NCI-H1417 treated with DMSO at 0.1 percent for 48 hours (cell line): Measurements from ENCODE around the gene ANKRD60.

Experiments
- DNase-seq: peaks from one replicate; lab custom pipeline; 2025; lab: John Stamatoyannopoulos, UW

The ANKRD60 gene

DNA sequence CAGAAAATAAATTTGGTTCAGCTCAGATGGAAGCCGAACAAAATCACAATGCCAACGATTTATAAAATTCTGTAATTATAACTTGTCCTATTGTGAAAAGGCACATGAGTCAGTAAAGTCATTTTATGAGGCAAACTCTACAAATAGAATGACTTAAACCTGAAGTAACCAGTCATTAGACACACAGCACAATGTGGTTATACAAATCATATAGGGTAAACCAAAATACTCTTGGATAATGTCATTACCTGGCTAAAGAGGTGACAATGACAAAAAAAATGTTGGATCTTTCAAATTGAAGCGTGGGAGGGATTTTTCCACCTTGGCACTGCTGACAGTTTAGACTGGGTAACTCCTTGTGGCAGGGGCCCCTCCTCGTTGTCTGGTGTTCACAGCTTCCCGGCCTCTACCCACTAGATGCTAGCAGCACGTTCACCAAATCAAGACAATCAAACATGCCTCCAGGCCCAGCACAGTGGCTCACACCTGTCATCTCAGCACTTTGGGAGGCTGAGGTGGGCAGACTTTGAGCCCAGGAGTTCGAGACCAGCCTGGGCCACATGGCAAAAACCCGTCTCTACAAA is 5.0 kb downstream of the ANKRD60 start:
- no peak for DNase-seq

DNA sequence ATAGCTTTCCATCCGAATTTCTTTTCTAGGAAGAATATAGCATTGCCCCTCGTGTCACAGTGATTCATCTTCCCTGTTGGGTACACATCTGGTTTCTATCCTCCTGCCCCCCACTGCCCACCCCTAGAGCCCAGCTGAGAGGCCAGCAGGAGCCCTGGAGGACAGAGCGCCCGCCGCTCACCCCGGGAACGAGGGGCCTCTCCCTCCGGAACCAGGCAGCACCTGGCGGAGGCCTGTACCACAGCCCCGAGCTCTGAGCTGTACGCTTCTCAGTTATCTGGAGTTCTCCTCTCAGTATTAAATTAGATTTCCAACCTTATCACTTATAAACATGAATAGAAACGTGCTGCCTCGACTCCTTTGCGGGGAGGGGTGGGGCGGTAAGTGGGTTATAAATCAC is 6.0 kb downstream of the ANKRD60 start:
- no peak for DNase-seq

DNA sequence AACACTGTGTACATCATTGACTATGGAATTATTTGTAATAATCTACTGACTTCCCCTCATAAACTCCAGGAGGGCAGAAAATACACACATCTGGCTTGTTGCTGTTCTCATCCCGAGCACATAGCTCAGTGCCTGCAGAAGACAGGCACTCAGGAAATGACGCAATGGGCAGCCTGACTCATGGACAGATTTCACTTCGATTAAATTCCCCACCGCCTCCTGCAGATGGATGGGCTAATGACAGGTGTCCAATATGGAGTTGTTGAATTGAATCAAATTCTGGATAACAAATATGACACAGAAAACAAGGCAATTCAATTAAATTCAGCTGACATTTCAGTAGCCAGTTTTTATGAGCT is 9.1 kb downstream of the ANKRD60 start:
- no peak for DNase-seq

- no peak for DNase-seq
These were observed 9.7 kb downstream of the ANKRD60 start for GRCh38 chr20:58218665-58219341.

DNA sequence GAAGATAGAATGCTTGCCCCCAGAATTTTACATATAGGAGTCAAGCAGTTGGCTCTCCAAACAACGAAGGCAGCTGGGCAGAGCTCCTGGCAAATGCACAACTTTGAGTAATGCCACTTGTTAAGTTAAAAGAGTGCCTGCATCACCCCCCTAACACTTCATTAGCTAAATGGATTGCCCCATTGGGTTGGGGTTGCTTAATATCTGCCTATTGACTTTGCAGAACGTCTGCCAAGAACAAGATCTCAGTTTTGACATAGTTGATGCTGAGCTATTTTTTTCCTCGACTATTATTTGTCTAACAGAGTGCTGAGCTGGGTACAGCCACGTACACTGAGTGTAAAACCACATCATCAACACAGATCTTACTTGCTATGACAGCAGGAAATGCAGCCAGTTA is 12.1 kb downstream of the ANKRD60 start:
- DNase-seq: no peak

DNA sequence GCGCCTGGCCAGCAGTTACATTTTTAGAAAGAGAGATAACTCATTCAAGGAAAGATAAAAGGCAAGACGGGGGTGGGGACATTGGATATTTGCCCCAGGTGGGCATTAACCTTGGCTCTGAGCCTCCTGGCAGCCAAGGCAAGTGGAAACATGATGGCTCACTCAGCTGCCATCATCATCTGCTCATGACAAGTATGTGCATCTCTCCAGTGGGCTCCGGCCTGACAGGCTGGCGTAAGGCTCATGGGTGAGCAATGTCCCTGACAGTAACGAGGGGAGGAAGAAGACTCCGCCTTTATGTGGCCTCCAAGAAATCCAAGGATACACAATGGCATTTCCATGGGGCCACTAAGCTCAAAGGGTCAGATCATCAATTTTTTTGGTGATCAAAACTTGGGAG is 13.3 kb downstream of the ANKRD60 start:
- DNase-seq: no peak

- DNase-seq: no peak
These were observed 14.1 kb downstream of the ANKRD60 start for GRCh38 chr20:58214310-58214709.

- no peak for DNase-seq
These were observed 14.7 kb downstream of the ANKRD60 start for GRCh38 chr20:58213716-58214115.

DNA sequence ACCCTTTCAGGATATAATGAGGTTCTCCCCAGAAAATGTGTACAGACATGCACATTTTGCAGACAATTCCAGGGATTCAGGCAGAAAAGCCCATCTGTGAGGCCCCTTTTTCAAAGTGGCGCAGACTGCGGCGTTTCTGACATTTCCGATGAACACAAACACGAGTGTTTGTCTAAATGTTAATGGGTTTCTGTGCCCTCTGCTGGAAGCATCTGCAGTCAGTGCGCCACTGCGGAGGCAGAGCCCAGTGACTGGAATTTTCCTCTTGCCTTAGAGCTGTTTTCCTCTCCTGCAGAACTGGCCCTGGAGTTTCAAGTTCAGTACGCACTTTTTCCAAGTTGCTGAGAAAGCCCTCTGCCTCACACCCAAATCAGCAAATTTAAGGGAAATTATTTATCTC is 15.3 kb downstream of the ANKRD60 start:
- DNase-seq: peak; percentile 46

DNA sequence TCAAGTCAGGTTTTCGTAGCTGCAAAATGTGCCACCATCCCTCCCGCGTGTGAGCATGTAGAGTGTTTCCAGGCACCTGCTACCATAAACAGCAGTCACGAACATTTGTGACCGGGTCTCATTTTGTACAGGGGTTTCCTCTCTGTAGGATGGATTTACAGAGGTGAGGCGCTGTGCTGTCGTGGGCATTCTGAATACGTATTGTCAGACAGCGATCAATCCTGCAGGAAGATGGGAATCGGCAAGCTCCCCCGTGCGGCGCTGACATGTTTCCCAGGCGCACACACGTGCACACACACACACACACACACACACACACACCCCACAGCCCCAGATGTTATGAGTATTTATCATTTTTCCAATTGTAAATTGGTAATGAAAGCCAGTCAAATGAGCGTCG is 15.8 kb downstream of the ANKRD60 start:
- DNase-seq: no peak

DNA sequence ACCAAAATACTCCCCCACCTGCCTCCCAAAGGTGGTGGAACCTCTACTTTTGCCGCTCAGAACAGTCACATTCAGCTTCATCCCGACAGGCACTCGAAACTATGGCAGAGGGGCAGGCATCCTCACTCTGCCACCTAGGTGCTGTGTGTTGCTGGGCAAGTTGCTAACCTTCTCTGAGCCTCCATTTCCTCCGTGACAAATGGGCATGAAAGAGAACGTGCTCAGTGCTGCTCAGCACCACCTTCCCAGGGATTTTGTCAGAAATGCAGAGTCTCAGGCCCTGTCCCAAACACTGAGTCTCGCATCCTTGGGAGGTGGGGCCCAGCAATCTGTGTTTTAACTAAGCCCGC is 18.1 kb downstream of the ANKRD60 start:
- no peak for DNase-seq

DNA sequence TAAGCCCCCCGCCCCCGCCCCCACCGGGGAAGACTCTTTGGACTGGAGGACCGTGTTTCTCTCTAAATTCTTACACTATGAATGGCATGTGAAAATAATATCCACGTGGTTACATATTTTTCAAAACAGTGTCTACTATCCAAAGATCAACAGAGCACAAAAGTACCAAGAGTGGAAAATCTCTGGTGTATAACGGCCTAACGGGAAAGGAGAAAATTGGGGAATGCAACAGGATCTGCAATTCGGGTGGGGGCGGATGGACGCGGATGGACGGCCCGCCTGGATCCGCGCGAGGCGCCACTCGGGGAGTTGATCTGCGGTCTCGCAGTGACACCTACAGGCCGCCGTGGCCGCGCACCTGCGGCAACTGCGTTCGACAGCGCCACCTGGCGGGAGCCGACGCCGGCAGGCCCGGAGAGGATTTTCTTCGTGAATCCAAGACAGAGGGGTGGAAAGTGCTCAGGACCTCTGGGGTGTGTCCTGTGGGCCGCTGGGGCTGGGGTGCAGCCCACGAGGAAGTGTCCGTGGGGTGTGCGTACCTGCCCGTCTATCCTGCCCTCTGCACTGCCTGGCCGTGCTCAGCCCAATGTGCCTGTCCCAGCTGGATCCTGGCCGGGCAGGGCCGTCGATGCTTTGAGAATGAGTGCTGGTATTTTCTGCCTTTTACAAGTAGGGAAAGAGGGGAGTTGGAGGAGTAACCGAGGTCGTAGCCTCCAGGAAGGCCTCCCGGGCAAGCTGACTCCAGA is 18.6 kb downstream of the ANKRD60 start:
- no peak for DNase-seq

DNA sequence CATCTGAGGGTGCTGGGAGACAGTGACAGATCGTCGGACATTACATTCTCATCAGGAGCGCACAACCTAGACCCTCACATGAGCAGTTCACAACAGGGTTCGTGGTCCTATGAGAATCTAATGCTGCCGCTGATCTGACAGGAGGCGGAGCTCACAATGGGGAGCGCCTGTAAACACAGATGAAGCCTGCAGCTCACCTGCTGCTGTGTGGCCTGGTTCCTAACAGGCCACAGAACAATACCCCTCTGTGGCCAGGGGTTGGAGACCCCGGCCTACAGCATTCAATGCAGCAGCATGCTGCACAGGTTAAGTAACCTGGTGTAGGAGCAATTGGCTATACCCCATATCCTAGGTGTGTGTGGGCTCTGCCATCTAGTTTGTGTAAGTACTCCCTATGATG is 19.5 kb downstream of the ANKRD60 start:
- DNase-seq: no peak

GRCh38 chr20:58205850-58206249 is 22.6 kb downstream of the ANKRD60 start:
- DNase-seq: no peak

DNA sequence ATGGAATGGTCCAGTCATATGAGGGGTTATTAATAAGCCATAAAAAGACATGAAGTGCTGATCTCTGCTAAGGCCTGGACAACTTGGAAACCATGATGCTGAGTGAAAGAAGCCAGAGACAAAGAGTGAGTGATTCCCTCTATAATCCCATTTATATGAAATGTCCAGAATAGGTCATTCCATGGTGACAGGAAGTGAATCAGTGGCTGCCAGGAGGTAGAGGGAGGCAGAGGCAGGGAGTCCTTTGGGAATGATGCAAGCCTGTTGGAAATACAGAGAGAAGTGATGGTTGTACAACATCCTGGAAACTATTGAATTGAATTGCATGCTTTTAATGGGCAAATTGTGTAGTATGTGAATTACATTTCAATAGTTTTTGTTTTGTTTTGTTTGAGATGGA is 26.4 kb downstream of the ANKRD60 start:
- no peak for DNase-seq

GRCh38 chr20:58201616-58202015 is 26.8 kb downstream of the ANKRD60 start:
- DNase-seq: no peak

DNA sequence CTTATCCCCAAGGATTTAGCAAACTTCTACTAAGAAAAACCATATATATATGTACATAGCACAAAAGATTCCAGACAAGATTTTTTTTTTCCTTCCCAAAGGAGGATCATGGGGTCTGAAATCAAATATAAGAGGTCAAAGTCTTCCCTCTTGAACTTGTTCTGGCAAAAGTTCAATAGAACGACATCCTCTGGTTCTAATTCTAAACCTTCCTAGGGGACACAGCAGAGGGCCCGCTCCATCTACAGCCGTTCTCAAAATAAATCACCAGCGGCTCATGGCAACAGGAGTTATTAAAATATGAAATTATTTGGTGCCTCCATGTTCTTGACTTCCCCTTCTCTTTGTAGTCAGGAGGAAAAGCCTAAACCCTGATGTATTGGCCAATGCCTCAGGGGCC is 29.0 kb downstream of the ANKRD60 start:
- DNase-seq: no peak

DNA sequence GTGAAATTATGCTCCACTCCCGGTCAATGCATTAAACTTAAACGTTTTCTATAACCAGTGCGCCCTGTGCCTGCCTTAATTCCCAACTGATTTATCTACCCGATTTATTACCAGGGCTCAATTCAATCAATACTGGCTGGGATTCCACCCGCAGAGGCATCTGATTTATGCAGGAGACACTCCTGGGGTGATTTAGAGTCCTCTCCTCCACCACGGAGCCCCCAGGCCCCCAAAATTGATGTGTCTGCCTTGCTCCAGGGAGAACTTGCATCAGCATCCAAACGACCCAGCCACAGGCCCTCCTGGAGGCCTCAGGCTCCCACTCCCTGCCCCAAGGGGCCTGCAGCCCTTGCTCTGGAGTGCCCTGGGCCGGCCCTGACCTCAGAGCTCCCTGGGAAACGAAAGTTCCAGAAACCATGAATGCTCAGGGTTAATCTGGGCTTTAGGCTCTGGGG is 29.5 kb downstream of the ANKRD60 start:
- no peak for DNase-seq

GRCh38 chr20:58198384-58198783 is 30.1 kb downstream of the ANKRD60 start:
- DNase-seq: no peak

DNA sequence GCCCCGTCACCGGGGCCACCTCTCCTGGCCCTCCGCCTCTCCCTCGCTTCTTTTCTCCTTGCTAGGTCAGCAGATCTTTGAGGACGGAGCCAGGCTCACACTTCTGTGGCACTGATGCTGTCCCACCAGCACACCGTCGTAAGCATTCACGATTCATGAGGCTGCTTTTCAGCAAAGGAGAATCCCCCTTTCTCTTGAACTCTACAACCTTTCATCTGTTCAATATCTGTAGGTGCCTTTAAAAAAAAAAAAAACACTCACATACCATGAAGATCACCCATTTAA is 31.3 kb downstream of the ANKRD60 start:
- DNase-seq: no peak

GRCh38 chr20:58196402-58197184 is 31.9 kb downstream of the ANKRD60 start:
- no peak for DNase-seq

GRCh38 chr20:58195047-58195446 is 33.4 kb downstream of the ANKRD60 start:
- no peak for DNase-seq

- no peak for DNase-seq
These were observed 34.2 kb downstream of the ANKRD60 start for GRCh38 chr20:58194175-58194791.
